HG03571 (cell line): ENCODE results near the gene IP6K2.

Source experiments
- ATAC-seq: cut with Tn5 transposase; IDR thresholded peaks from one replicate; pipeline ENCODE4 v1.9.1; 2021; ENCODE audit not compliant: unreplicated experiment

IP6K2 gene

DNA sequence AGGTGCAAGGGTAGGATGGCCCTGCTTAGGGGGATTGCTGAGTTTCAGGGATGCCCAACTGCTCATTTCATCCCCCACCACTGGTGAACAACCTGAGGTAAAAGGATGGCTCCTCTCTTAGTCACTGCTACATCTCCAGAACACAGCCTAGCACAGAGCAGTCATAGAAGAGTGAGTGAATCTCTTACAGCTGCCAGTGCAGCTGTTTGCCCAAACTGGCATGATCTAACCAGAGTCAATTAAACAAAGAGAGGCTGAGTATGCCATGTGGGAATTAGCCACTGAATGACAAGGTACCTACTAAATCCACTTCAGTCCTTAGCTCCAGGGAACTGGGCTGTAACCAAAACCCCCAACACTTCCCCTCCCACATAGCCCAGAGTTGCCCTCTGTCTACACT, 24.5 kb downstream of the IP6K2 start:
- no peak for ATAC-seq

GRCh38 chr3:48690846-48691458, 26.1 kb downstream of the IP6K2 start:
- ATAC-seq = no peak

DNA sequence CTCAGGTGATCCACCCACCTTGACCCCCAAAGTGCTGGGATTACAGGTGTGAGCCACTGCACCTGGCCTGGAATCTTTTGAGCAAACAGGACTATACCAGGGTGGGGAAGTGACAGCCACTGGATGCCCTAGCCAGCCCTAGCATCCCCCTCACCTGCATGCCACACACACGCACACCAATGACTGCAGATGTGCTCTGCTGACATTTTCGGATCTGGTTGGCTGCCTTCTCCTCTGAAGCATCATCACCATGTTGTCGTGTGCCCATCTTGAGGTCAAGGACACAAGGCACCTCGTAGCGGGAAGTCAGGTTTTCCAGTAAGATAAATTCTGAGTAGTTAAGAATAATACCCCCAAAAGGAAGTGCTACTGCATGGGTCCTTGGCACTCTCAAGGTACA, 27.6 kb downstream of the IP6K2 start:
- ATAC-seq = no peak

GRCh38 chr3:48688737-48689075, 28.3 kb downstream of the IP6K2 start:
- no peak for ATAC-seq

DNA sequence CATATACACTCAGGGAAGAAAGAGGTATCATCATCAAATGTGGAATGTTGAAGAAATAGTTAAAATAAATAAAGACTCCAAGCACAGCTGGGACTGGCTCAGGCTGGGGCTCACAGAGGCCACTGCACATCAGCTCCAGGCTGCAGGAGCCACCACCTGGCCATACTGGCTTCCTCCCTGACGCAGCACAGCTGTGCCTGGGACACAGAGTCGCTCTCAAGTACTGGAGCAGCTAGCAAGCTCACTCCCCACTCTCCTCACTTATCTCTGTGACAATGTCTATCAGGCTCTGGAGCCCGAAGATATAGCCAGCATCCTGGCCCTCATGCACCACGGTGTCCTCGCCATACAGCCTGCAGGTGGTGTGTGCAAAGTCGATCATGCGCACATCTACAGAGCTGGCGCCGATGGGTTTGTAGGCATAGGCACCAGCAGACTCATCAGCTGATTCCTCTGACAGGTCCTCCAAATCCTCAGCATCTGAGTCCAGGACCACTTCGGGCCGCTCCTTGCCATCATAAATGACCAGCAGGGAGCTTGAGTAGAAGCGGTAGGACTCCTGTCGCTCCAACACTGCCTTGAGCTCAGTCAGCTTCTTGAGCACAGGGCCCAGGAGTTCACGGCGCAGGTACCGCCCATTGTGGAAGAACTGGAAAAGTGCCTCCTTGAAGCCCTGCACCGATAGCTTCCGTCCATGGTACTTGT, 28.8 kb downstream of the IP6K2 start:
- ATAC-seq = no peak

DNA sequence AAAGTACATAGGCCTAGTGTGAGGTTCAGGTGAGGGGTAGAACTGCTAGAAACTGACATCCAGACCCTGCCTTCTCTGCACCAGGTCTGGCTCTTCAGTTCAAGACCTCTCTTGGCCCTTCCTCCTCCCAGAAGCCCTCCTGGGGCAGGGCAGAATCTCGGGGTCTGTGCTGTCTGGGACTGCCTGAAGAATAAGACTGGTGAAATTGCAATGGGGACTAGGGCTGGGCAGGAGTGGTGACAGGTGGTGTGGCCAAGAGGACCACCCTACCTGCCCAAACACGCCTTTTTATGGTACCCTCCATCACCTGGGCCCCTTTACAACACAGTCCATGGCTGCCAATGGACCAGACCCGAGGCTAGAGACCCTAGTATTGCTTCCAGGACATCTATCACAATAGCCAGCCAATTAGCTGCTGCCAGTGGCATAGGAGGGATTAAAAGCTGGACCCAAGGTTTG, 29.8 kb downstream of the IP6K2 start:
- ATAC-seq = no peak

DNA sequence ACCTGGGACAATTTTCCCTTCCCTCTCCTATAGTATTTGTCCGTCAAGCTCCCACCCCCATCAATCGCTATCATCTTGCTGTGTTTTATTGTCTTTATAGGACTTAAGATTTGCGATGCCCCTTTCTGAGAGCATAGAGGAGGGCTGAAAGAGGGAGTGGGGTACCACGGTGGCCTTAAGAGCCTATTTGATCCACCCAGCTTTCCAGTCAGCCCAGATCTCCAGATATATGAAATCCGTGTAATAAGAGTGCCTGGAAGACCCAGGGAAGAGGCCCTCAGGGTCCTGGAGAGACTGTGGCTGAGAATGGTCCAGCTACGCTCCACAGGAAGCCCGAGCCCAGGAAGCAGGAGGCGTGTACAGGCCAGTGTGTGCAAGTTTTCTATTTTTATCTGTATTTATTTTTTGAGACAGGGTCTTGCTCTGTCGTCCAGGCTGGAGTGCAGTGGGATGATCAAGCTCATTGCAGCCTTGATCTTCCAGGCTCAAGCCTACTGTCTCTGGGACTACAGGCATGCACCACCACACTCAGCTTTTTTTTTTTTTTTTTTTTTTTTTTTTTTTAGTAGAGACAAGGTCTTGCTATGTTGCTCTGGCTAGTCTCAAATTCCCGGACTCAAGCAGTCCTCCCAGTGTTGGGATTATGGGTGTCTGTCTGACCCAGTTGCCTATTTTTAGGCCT, 30.3 kb downstream of the IP6K2 start:
- no peak for ATAC-seq

GRCh38 chr3:48685603-48686511, 31.2 kb downstream of the IP6K2 start, which contains the start of gene NCKIPSD:
Gene NCKIPSD (minus strand): TSS chr3:48685915. CDS start chr3:48685807, 108 bp downstream.
- ATAC-seq = peak; percentile 79

DNA sequence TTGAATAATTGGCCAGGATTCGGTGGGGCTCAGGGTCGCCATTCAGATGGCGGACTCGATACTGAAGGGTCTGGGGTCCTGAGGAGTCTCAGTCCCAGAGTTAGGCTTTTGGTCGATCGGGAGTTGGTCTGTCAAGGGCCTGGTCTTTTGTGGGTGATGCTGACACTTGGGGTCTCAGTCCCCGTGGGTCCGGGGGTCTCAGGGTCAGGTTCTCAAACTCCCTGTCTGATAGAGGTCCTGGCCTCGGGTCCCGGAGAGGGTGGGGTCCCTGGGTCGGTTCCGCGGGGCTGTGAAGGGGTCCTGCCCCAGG, 31.8 kb downstream of the IP6K2 start:
- ATAC-seq = no peak

DNA sequence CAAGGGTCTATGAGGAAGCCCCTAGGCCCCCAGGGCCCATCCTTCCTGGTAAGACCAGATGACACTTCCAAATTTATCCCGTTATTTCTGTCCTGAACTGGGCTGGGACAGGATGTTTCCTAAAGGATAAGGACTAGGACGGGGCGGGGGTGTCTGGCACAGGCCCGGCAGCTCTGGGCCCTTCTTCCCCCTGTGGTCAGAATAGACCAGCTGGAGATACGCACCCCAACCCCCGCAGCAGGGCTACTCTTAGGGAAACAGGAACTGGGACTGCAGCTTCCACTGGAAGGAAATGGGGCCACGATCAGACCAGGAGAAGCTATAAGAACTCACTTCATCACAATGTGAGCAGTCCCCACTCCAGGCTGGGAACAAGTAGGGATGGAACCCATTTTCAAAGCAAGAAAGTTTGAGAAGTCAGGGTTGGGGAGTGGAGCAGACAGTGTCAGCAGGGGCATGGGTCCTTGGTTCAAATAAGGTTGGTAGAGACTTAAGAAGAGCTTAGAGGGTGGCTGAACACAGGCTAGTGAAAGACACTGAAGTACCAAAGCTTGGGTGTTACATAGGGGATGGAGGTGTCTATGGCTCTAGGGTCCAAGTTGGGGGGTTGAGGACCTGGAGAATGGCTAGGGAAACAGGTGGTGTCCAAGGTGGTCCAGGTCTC, 32.4 kb downstream of the IP6K2 start:
- ATAC-seq = no peak

- no peak for ATAC-seq
These were observed 33.0 kb downstream of the IP6K2 start for GRCh38 chr3:48684054-48684349.

DNA sequence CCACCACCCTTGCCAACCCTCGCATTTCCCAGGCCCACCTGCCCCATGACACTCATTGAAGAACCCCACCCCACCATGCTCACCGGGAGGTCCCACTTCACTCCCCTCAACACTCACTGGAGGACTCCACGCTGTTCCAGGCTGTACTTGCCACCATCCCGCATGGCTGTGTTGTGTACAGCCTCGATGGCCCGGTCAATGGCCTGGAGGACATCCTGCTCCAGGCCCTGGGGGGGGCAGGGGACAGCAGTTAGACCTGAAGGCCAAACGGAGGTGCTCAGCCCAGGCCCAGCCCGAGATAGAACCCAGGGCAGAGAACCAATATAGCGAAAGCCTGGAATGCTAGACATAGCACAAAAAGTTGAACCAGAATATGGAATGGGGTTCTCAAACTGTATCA, 34.2 kb downstream of the IP6K2 start:
- ATAC-seq = no peak

GRCh38 chr3:48681974-48682610, 34.9 kb downstream of the IP6K2 start:
- ATAC-seq = no peak

GRCh38 chr3:48681541-48681880, 35.5 kb downstream of the IP6K2 start:
- no peak for ATAC-seq

- ATAC-seq = no peak
These were observed 36.0 kb downstream of the IP6K2 start for GRCh38 chr3:48680811-48681540.

- ATAC-seq = no peak
These were observed 37.3 kb downstream of the IP6K2 start for GRCh38 chr3:48679411-48680391.

DNA sequence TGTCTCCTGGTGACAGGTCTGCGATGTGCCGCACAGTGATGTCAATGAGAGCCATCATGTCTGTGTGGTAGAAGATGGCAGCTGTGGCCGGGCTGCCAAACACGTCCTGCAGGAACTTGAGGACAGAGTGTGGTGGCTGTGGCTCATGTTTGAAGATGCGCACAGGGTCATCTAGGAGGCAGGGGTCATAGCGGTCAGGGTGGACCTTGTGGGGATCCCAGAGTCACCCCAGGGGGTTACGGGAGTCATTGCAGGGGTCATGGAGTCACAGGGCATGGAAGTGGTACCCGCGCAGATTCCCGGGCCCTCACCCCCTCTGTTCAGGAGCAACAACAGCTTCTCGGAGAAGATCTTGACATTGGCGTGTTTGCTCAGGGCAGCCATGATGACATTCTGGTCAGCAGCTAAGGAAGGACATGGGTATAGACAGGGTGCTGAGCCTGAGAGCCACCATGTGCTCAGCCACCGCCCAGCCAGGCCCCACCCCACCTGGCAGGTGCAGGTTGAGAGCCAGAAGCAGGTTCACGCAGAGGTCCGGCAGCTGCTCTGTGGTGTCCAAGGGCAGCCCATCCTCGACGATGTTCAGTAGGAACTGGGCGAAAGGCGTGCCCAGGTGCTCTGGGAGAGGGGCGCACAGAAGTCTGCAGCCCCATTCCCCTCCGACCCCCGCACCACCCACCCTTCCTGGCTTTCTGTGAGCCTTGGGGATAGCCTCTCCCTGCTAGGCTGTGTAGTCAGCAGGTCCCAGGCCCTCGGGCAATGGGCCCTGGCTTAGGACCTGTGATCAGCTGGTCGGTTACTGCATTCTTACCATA, 38.2 kb downstream of the IP6K2 start:
- ATAC-seq = no peak

- ATAC-seq = no peak
These were observed 39.0 kb downstream of the IP6K2 start for GRCh38 chr3:48678056-48678455.
